Measurements from ENCODE around the gene HMGA1.
A peak's percentile ranks its signal among the peaks of the same experiment; 100 is the strongest.
"Not testable (repeated sequence)": the region's sequence is repeated elsewhere in the genome, so short reads cannot be mapped to it uniquely, and the experiment has no call there.

HMGA1 gene

DNA sequence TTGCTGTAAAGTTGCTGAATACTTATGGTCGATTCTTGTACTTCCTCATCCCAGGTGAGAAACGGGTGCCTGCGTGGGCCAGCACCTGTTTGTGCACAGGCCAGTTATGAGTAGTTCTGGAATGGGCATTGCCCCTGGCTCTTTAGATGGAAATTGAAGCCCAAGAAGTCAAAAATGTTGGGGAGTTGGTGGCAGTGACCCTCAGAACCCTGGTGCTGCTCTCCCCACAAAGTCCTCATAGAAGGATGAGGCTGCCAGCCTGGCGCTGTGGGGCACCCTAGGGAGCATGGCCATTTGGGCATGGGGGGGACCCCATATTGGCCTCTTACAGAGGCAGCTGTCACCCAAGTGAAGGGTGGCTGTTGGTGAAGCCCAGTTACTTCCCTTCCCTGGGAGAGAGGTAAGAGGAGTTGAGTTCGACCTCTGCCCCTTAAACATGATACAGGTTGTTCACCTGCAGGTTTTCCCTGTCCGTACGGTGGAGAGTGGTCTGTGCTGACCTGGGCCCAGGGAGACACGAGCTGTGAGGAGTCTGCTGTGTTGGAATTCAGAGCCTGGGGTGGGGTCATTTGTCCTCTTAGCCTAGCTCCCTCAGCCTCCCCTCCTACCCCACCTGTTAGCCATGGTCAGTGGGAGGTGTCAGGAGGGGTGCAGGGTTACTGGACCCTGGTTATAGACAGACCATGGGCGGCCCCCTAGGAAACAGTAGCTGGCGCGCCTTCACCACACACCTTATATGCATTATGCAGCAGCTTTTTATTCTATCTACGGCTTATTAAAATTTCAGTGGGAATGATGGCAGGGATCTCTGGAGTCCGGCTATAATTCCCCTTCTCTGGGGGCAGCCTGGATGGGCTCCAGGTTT is 4.9 kb downstream of the HMGA1 start:
- DNase-seq: no peak

DNA sequence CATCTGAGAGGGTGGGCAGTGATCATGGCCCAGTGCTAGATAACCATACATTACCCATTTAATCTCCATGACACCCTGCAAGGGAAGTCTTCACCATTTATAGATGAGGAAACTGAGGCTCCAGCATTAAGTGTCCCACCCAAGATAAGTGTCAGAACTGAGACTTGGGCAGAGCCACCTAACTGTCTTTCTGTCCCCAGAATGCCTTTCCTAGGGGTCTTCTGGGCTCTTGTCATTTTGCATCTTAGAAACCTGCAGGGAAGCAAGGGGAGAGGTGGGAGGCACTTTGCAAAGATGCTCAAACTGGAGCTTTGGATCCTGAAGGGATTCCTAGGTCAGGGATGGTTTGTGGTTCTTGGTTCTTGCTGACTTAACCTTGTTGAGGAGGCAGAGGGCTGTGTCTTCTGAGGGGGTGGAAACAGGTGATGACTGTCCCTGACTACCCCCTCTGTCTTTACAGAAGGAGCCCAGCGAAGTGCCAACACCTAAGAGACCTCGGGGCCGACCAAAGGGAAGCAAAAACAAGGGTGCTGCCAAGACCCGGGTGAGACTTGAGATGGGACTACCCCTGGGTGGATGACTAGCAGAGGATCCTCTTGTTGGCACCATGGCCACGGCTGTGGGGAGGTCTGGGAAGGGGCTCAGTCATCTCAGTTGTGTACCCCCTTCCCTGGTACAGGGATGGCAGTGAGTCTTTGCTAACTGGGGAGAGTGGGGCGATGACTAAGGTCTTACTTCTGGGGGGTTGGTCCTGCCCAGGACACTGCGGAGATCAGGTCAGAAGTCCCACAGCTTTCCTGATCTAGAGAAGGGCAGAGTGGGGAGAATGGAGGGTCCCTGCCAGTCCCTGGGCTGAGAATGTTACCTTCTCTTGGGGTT is 5.8 kb downstream of the HMGA1 start:
- DNase-seq: no peak

- no peak for DNase-seq
These were observed 6.6 kb downstream of the HMGA1 start for GRCh38 chr6:34243131-34243771.

DNA sequence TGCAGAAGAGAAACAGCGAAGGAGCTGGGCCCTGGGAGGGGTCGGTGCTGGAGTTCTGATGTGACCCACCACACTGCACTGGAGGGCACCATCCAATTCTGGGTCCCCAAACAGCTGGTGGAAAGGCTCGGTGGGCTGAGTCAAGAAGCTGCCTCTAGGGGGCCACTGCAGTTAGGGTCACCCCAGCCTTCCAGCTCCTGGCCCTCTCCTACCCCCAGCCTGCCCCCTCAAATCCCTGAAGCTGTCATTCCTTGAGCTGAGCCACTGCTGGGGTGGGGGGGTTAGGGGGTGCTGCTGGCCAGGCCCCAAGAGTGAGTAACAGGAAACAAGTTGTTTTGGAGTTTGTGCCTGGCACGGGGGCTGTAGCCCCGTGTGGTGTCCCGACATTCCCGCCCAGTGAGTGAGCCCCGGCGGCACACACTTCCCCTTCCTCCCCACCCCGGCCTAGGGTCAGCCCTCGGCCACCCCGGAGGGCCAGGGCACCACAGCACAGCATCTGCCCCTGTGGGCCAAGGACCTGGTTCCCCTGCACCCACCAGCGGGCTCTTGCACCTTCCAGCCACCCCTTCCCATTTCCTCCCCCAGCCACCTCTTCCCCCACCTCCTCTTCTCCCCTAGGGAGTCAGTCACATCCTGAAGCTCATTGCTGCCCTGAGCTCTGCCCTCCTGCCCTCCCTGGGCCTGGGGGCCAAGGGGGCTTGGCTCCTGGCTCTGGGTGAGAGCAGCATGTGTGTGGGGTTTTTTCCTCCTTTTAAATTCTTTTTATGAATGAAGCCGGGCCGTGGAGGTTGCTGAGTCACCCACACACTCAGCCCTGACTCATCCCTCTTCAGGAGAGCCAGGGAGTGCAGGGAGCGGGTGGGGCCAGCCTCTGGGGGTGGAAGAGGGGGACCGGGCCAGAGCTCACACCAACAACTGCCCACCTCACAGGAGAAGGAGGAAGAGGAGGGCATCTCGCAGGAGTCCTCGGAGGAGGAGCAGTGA is 7.5 kb downstream of the HMGA1 start:
- DNase-seq: no peak

DNA sequence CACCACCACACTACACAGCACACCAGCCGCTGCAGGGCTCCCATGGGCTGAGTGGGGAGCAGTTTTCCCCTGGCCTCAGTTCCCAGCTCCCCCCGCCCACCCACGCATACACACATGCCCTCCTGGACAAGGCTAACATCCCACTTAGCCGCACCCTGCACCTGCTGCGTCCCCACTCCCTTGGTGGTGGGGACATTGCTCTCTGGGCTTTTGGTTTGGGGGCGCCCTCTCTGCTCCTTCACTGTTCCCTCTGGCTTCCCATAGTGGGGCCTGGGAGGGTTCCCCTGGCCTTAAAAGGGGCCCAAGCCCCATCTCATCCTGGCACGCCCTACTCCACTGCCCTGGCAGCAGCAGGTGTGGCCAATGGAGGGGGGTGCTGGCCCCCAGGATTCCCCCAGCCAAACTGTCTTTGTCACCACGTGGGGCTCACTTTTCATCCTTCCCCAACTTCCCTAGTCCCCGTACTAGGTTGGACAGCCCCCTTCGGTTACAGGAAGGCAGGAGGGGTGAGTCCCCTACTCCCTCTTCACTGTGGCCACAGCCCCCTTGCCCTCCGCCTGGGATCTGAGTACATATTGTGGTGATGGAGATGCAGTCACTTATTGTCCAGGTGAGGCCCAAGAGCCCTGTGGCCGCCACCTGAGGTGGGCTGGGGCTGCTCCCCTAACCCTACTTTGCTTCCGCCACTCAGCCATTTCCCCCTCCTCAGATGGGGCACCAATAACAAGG is 8.5 kb downstream of the HMGA1 start:
- not testable (repeated sequence) for DNase-seq

DNA sequence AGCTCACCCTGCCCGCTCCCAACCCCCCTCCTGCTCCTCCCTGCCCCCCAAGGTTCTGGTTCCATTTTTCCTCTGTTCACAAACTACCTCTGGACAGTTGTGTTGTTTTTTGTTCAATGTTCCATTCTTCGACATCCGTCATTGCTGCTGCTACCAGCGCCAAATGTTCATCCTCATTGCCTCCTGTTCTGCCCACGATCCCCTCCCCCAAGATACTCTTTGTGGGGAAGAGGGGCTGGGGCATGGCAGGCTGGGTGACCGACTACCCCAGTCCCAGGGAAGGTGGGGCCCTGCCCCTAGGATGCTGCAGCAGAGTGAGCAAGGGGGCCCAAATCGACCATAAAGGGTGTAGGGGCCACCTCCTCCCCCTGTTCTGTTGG is 9.1 kb downstream of the HMGA1 start:
- DNase-seq: not testable (repeated sequence)

- no peak for DNase-seq
These were observed 9.5 kb downstream of the HMGA1 start for GRCh38 chr6:34246249-34246562.

DNA sequence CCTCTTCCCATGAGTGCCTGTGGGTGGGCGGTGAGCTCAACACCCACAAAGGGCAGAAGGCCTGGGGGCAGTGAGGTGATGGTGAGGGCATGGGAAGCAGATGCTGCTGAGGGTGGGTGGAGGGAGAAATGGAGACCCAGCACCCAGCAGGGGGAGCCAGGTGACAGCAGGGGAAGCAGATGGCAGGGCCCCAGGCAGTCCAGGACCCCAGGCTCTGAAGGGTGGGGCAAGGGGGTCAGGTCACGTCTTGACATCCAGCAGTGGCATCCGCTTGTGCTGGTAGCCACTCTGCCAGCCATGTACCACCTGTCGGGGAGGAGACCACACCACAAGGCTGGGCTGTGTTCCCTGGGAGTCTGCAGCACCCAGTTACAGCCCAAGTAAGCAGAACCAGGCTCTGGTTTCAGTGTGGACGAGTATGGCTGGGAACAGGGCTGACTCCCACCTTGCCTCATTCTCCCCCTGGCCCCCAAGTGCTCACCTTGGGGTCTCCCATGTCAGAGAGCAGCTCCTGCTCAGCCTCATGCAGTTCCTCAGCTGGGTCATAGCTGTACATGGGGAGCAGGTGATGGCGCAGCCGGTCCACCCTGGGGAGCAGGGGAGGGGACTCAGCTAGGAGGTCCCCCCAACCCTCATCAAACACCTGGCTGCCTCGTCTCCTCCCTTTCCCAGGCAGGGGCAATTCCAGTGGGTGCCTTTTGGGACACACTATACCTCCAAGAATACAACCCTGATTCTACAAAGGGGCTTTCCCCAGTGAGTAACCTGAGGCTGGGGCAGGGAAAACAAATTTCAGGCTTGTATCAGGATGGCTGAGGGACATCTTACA is 10.1 kb downstream of the HMGA1 start:
- no peak for DNase-seq

- no peak for DNase-seq
These were observed 11.0 kb downstream of the HMGA1 start for GRCh38 chr6:34247481-34248197.

GRCh38 chr6:34248198-34248726 is 11.6 kb downstream of the HMGA1 start:
- DNase-seq: no peak

DNA sequence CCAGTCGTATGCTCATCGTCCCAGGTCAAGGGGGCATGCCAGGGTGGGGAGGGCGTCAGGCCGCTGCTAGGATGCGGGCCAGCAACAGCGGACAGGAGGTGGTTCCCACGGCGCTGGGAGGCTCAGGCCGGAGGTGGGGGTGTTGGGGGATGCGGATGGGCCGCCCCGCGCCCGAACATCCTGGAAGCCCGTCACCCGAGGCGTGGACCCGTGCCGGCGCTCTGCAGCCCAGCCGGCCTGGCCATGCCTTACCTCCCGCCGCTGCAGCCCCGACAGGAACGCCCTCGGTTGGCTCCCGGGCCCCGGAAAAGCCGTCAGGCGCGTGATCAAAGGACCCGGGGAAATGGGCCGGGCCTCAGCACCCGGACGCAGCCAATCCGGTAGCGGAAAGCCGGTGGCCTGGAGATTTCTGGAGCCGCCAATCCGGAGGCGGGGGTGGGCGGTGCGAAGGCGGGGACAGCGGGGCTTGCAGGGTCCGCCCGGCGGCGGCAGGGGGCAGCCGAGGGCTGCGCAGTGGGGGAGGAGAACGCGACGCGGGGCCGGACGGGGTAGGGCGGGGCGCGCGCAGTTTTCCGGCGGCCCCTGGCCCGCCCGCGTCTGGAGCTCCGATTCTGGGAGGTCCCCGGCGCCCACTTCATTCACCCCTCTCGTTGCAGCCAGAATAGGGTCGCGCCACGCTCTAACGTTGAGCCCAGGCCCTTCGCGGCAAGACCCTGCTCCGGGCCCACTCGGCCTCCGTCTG is 12.2 kb downstream of the HMGA1 start, which contains the start of gene SMIM29:
Gene SMIM29, minus strand, starts transcription at position 280 of the 742 bp plus-strand sequence. CDS start 1,215 bp downstream, outside the sequence.
- DNase-seq: peak; percentile 93

GRCh38 chr6:34249469-34250261 is 13.0 kb downstream of the HMGA1 start:
- no peak for DNase-seq

DNA sequence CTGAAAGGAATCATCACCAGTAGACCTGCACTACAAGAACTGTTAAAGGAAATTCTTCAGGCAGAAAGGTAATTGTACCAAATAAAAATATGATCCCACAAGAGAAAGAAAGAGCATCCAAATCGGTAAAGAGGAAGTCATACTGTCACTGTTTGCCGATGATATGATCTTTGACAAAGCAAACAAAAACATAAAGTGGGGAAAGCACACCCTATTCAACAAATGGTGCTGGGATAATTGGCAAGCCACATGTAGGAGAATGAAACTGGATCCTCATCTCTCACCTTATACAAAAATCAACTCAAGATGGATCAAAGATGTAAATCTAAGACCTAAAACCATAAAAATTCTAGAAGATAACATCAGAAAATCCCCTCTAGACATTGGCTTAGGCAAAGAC is 15.7 kb downstream of the HMGA1 start:
- not testable (repeated sequence) for DNase-seq

DNA sequence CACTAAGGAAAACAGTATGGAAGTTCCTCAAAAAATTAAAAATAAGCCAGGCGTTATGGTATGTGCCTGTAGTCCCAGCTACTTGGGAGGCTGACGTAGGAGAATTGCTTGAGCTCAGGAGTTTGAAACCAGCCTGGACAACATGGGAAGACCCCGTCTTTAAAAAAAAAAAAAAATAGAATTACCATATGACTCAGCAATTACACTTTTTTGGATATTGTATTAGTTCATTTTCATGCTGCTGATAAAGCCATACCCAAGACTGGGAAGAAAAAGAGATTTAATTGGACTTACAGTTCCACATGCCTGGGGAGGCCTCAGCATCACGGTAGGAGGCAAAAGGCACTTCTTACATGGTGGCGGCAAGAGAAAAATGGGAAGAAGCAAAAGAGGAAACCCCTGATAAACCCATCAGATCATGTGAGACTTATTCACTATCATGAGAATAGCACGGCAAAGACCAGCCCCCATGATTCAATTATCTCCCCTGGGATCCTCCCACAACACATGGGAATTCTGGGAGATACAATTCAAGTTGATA is 22.9 kb downstream of the HMGA1 start:
- DNase-seq: no peak

DNA sequence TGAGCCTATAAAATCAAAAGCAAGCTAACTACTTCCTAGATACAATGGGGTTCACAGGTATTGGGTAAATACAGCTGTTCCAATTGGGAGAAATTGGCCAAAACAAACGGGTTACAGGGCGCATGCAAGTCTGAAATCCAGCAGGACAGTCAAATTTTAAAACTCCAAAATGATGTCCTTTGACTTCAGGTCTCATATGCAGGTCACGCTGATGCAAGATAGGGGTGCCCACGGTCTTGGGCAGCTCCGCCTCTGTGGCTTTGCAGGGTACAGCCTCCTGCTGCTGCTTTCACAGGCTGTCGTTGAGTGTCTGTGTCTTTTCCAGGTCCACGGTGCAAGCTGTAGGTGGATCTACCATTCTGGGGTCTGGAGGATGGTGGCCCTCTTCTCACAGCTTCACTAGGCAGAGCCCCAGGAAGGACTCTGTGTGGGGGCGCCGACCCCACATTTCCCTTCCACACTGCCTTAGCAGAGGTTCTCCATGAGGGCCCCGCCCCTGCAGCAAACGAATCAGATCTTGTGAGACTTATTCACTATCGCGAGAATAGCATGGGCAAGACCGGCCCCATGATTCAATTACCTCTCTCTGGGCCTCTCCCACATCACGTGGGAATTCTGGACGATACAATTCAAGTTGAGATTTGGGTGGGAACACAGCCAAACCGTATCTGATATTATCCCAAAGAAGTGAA is 24.0 kb downstream of the HMGA1 start:
- no peak for DNase-seq

DNA sequence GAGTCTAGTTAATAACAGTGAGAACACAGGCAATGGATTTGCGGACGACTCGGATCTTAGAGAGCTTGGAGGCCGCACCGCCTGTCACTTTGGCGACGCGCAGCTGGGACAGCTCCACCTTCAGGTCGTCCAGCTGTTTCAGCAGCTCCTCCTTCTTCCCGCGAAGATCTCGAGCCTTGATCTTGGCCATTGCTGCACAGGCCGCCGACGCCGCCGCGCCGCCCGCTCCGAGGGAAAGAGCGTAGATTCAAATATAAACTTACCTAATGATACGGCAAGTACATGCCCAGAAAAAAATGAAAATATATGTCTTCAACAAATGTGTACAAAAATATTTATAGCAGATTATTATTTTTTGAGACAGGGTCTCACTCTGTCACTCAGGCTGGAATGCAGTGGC is 26.8 kb downstream of the HMGA1 start:
- not testable (repeated sequence) for DNase-seq

DNA sequence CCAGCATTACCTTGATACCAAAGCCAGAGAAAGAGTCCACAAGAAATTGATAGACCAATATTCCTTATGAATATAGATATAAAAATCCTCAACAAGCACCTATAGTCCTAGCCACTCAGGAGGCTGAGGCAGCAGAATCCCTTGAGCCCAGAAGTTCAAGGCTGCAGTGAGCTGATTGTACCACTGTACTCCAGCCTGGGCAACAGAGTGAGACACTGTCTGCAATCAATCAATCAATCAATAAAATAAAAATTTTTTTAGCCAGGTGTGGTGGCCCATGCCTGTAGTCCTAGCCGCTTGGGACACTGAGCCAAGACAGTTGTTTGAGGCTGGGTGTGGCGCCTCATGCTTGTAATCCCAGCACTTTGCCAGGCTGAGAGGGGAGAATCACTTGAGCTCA is 31.1 kb downstream of the HMGA1 start:
- no peak for DNase-seq

Measured in NCI-H1436 (cell line).